ENCODE measurements around the gene NCBP3.

The NCBP3 gene

GRCh38 chr17:3889325-3890012, 43.4 kb upstream of the NCBP3 start:
- no peak overlapping the region for H3K27ac ChIP-seq (replicated peaks; ENCODE audit: low read length)
- H3K18ac ChIP-seq (ENCODE audit: low read length) = no peak overlapping the region
- no peak overlapping the region for H3K4me2 ChIP-seq (ENCODE audit: insufficient read depth, low read length, poor library complexity, severe bottlenecking)
- H4K8ac ChIP-seq (ENCODE audit: low read depth, low read length) = no peak overlapping the region
- no peak overlapping the region for H2BK15ac ChIP-seq (ENCODE audit: low read length)
- H3K36me3 ChIP-seq (replicated peaks in 1 of 2; ENCODE audit: control insufficient read depth in 2 of 2, insufficient read depth in 2 of 2, low read length in 2 of 2) = peaks cover 0 to 2% of the 10 kb centered on the region in 2 donors
- no peak overlapping the region for H2BK120ac ChIP-seq (ENCODE audit: low read depth, low read length)
- no peak overlapping the region for H3K4me3 ChIP-seq (ENCODE audit: low read length in 2 of 2)
- H3K27me3 ChIP-seq (ENCODE audit: control insufficient read depth in 3 of 3, insufficient read depth in 3 of 3, low read depth in 1 of 3, low read length in 3 of 3) = peaks cover 0 to 51% (median 3%) of the 10 kb centered on the region in 3 experiments
- no CpG with 5 or more reads among the region's 17 CpGs for WGBS, 2 donors (ENCODE audit: extremely low coverage in 2 of 2, insufficient read length in 2 of 2, insufficient replicate concordance in 1 of 2)
- no peak overlapping the region for H2AFZ ChIP-seq (ENCODE audit: low read length)
- H3K9ac ChIP-seq (ENCODE audit: low read depth, low read length, poor library complexity) = peak overlapping the region; percentile 45
- no peak overlapping the region for H4K91ac ChIP-seq (ENCODE audit: low read depth, low read length, poor library complexity)
- DNase-seq (ENCODE audit: low spot score) = no peak
- H3K14ac ChIP-seq (ENCODE audit: low read length) = no peak overlapping the region
- no peak overlapping the region for H2BK12ac ChIP-seq (ENCODE audit: low read length)
- H3K23ac ChIP-seq (ENCODE audit: low read depth, low read length, poor library complexity) = peak overlapping the region; percentile 68
- peaks cover 14 to 18% of the 10 kb centered on the region in 2 donors for H3K4me1 ChIP-seq (ENCODE audit: control insufficient read depth in 2 of 2, insufficient read depth in 1 of 2, low read depth in 1 of 2, low read length in 2 of 2)
- no peak overlapping the region for H3K4ac ChIP-seq (ENCODE audit: low read length)
- H2BK5ac ChIP-seq (ENCODE audit: low read length) = peak overlapping the region; percentile 31
- H3K9me3 ChIP-seq (replicated peaks in 1 of 2; ENCODE audit: control insufficient read depth in 2 of 2, insufficient read depth in 1 of 2, low read depth in 1 of 2, low read length in 2 of 2) = no peaks in the 10 kb centered on the region
- H3K79me1 ChIP-seq (ENCODE audit: low read depth, low read length) = peaks cover 2% of the 10 kb centered on the region
- H2AK5ac ChIP-seq (ENCODE audit: low read depth, low read length) = peak overlapping the region; percentile 1

DNA sequence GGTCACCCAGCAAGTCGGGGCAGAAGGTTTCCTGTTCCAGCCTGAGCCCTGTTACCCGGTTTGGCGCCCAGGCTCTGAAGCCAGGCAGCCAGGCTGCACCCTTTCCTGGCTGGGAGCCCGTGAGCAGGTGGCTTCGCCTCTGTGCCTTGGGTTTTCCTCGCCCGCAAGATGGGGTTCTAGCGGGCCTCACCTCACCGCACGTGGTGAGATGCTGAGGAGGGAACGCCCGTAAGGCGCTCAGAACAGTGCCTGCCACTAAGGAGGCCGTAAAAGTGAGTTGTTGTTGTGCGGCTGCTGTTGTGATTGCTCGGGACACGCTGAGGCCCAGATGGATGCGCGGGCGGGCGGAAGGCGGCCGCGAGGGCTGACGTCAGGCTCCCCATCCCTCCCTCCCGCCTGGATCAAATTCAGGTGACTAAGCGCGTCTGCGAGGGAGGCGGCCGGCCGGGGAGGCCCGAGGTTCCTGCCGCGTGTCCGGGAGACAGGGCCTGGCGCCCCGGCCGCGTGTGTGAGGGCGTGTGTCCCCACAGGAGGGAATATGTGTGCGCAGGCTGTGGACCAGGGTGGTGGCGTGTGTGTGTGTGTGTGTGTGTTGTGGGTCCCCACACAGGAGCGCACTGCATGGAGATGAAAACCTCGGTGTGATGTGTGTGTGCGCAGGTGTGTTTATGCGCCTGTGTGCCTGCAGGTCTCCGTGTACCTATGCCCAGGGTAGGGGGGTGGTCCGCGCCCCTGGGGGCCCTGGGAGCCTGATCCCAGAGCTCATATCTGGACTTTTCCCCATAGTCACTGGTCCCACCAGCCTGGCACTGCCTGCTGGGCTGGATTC, 42.5 kb upstream of the NCBP3 start:
- DNase-seq (ENCODE audit: low spot score) = no peak
- H3K4ac ChIP-seq (ENCODE audit: low read length) = no peak overlapping the region
- WGBS, 2 donors (ENCODE audit: extremely low coverage in 2 of 2, insufficient read length in 2 of 2, insufficient replicate concordance in 1 of 2) = no CpG with 5 or more reads among the region's 50 CpGs
- H3K18ac ChIP-seq (ENCODE audit: low read length) = peak overlapping the region; percentile 86
- H3K4me3 ChIP-seq (ENCODE audit: low read length in 2 of 2) = no peak overlapping the region
- H3K9ac ChIP-seq (ENCODE audit: low read depth, low read length, poor library complexity) = peak overlapping the region; percentile 27
- no peaks in the 10 kb centered on the region for H3K9me3 ChIP-seq (replicated peaks in 1 of 2; ENCODE audit: control insufficient read depth in 2 of 2, insufficient read depth in 1 of 2, low read depth in 1 of 2, low read length in 2 of 2)
- no peak overlapping the region for H3K4me2 ChIP-seq (ENCODE audit: insufficient read depth, low read length, poor library complexity, severe bottlenecking)
- no peak overlapping the region for H4K8ac ChIP-seq (ENCODE audit: low read depth, low read length)
- H3K27ac ChIP-seq (replicated peaks; ENCODE audit: low read length) = no peak overlapping the region
- H2BK120ac ChIP-seq (ENCODE audit: low read depth, low read length) = no peak overlapping the region
- peaks cover 0 to 51% (median 0%) of the 10 kb centered on the region in 3 experiments for H3K27me3 ChIP-seq (ENCODE audit: control insufficient read depth in 3 of 3, insufficient read depth in 3 of 3, low read depth in 1 of 3, low read length in 3 of 3)
- peak overlapping the region; percentile 3 for H2AK5ac ChIP-seq (ENCODE audit: low read depth, low read length)
- no peak overlapping the region for H3K14ac ChIP-seq (ENCODE audit: low read length)
- H3K79me1 ChIP-seq (ENCODE audit: low read depth, low read length) = peaks cover 2% of the 10 kb centered on the region
- no peak overlapping the region for H4K91ac ChIP-seq (ENCODE audit: low read depth, low read length, poor library complexity)
- H2BK12ac ChIP-seq (ENCODE audit: low read length) = peak overlapping the region; percentile 33
- peak overlapping the region; percentile 49 for H2BK5ac ChIP-seq (ENCODE audit: low read length)
- no peak overlapping the region for H3K23ac ChIP-seq (ENCODE audit: low read depth, low read length, poor library complexity)
- H3K36me3 ChIP-seq (replicated peaks in 1 of 2; ENCODE audit: control insufficient read depth in 2 of 2, insufficient read depth in 2 of 2, low read length in 2 of 2) = peaks cover 0 to 2% of the 10 kb centered on the region in 2 donors
- H3K4me1 ChIP-seq (ENCODE audit: control insufficient read depth in 2 of 2, insufficient read depth in 1 of 2, low read depth in 1 of 2, low read length in 2 of 2) = peaks cover 13% of the 10 kb centered on the region in 2 donors
- H2BK15ac ChIP-seq (ENCODE audit: low read length) = peak overlapping the region; percentile 32
- H2AFZ ChIP-seq (ENCODE audit: low read length) = peak overlapping the region; percentile 60

DNA sequence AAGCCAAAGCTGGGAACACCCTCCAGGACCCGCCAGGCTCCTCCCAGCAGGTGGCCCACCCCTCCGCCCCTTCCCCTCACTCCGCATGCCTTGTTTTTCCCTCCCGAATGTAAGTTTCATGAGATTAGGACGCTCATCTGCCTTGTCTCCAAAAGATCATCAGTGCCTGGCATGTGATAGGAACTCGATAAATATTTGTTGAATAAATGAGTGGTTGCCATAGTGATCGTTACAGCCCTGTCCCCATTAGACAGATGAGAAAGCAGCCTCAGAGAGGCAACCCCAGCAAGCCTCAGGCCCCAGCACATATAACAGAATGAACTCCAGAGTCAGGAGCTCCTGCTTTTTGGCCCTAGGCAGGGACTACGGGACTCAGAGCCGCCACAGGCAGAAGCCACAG, 41.8 kb upstream of the NCBP3 start:
- Histone ChIP-seq H3K9ac (ENCODE audit: low read depth, low read length, poor library complexity) (no peak overlapping the region), H3K9me3 (replicated peaks in 1 of 2; ENCODE audit: control insufficient read depth in 2 of 2, insufficient read depth in 1 of 2, low read depth in 1 of 2, low read length in 2 of 2) (no peaks in the 10 kb centered on the region)

GRCh38 chr17:3887394-3887793, 41.3 kb upstream of the NCBP3 start:
- Histone ChIP-seq H3K4me1 (ENCODE audit: control insufficient read depth in 2 of 2, insufficient read depth in 1 of 2, low read depth in 1 of 2, low read length in 2 of 2) (peaks cover 10 to 11% of the 10 kb centered on the region in 2 donors), H4K91ac (ENCODE audit: low read depth, low read length, poor library complexity) (no peak overlapping the region), H2AFZ (ENCODE audit: low read length) (no peak overlapping the region), H3K27ac (replicated peaks; ENCODE audit: low read length) (no peak overlapping the region), H3K23ac (ENCODE audit: low read depth, low read length, poor library complexity) (no peak overlapping the region), H3K27me3 (ENCODE audit: control insufficient read depth in 3 of 3, insufficient read depth in 3 of 3, low read depth in 1 of 3, low read length in 3 of 3) (peaks cover 0 to 51% (median 0%) of the 10 kb centered on the region in 3 experiments), H3K4ac (ENCODE audit: low read length) (no peak overlapping the region), H3K9me3 (replicated peaks in 1 of 2; ENCODE audit: control insufficient read depth in 2 of 2, insufficient read depth in 1 of 2, low read depth in 1 of 2, low read length in 2 of 2) (no peaks in the 10 kb centered on the region), H2AK5ac (ENCODE audit: low read depth, low read length) (peak overlapping the region; percentile 33), H3K4me3 (ENCODE audit: low read length in 2 of 2) (no peak overlapping the region), H2BK15ac (ENCODE audit: low read length) (no peak overlapping the region), H3K14ac (ENCODE audit: low read length) (no peak overlapping the region), H2BK12ac (ENCODE audit: low read length) (no peak overlapping the region), H3K4me2 (ENCODE audit: insufficient read depth, low read length, poor library complexity, severe bottlenecking) (no peak overlapping the region), H3K9ac (ENCODE audit: low read depth, low read length, poor library complexity) (no peak overlapping the region), H3K18ac (ENCODE audit: low read length) (no peak overlapping the region), H3K36me3 (replicated peaks in 1 of 2; ENCODE audit: control insufficient read depth in 2 of 2, insufficient read depth in 2 of 2, low read length in 2 of 2) (peaks cover 0 to 2% of the 10 kb centered on the region in 2 donors), H2BK5ac (ENCODE audit: low read length) (no peak overlapping the region), H3K79me1 (ENCODE audit: low read depth, low read length) (peaks cover 2% of the 10 kb centered on the region), H2BK120ac (ENCODE audit: low read depth, low read length) (no peak overlapping the region), H4K8ac (ENCODE audit: low read depth, low read length) (no peak overlapping the region)
- DNase-seq (ENCODE audit: low spot score) = no peak
- no CpG with 5 or more reads among the region's 2 CpGs for WGBS, 2 donors (ENCODE audit: extremely low coverage in 2 of 2, insufficient read length in 2 of 2, insufficient replicate concordance in 1 of 2)

More for the DNA sequence above, 41.8 kb upstream of the NCBP3 start:
- H2AK5ac ChIP-seq (ENCODE audit: low read depth, low read length) = no peak overlapping the region
- no peak overlapping the region for H2AFZ ChIP-seq (ENCODE audit: low read length)
- peaks cover 0 to 51% (median 0%) of the 10 kb centered on the region in 3 experiments for H3K27me3 ChIP-seq (ENCODE audit: control insufficient read depth in 3 of 3, insufficient read depth in 3 of 3, low read depth in 1 of 3, low read length in 3 of 3)
- H2BK5ac ChIP-seq (ENCODE audit: low read length) = peak overlapping the region; percentile 49
- no CpG with 5 or more reads among the region's 9 CpGs for WGBS, 2 donors (ENCODE audit: extremely low coverage in 2 of 2, insufficient read length in 2 of 2, insufficient replicate concordance in 1 of 2)
- H3K27ac ChIP-seq (replicated peaks; ENCODE audit: low read length) = no peak overlapping the region
- H3K4me1 ChIP-seq (ENCODE audit: control insufficient read depth in 2 of 2, insufficient read depth in 1 of 2, low read depth in 1 of 2, low read length in 2 of 2) = peaks cover 10 to 11% of the 10 kb centered on the region in 2 donors
- no peak overlapping the region for H4K91ac ChIP-seq (ENCODE audit: low read depth, low read length, poor library complexity)
- no peak overlapping the region for H3K4me3 ChIP-seq (ENCODE audit: low read length in 2 of 2)
- H3K4me2 ChIP-seq (ENCODE audit: insufficient read depth, low read length, poor library complexity, severe bottlenecking) = no peak overlapping the region
- H3K18ac ChIP-seq (ENCODE audit: low read length) = no peak overlapping the region
- no peak overlapping the region for H3K14ac ChIP-seq (ENCODE audit: low read length)
- no peak overlapping the region for H4K8ac ChIP-seq (ENCODE audit: low read depth, low read length)
- H3K4ac ChIP-seq (ENCODE audit: low read length) = no peak overlapping the region
- peaks cover 0 to 2% of the 10 kb centered on the region in 2 donors for H3K36me3 ChIP-seq (replicated peaks in 1 of 2; ENCODE audit: control insufficient read depth in 2 of 2, insufficient read depth in 2 of 2, low read length in 2 of 2)
- DNase-seq (ENCODE audit: low spot score) = no peak
- no peak overlapping the region for H2BK12ac ChIP-seq (ENCODE audit: low read length)
- H3K23ac ChIP-seq (ENCODE audit: low read depth, low read length, poor library complexity) = no peak overlapping the region
- peaks cover 2% of the 10 kb centered on the region for H3K79me1 ChIP-seq (ENCODE audit: low read depth, low read length)
- peak overlapping the region; percentile 32 for H2BK15ac ChIP-seq (ENCODE audit: low read length)
- H2BK120ac ChIP-seq (ENCODE audit: low read depth, low read length) = no peak overlapping the region
